Neuronal stem cell (in vitro differentiated cells): Measurements from ENCODE around the gene DDX28.
"Not testable (repeated sequence)": the region's sequence is repeated elsewhere in the genome, so short reads cannot be mapped to it uniquely, and the experiment has no call there.

ENCODE experiments used
- DNase-seq: peaks from one replicate; pipeline ENCODE4 v3.0.0-alpha.2; 2013; ENCODE audit warnings: low spot score
- H2AFZ ChIP-seq: one replicate; pipeline ENCODE4 v1.6.1; 2013; ENCODE audit warnings: mild to moderate bottlenecking, low read length, inconsistent platforms
- H2AK5ac ChIP-seq: 2 replicates; pipeline ENCODE4 v1.6.1; 2013; ENCODE audit warnings: low read depth, mild to moderate bottlenecking, inconsistent platforms, low read length, moderate library complexity, mixed read lengths
- H2BK120ac ChIP-seq: 2 replicates; pipeline ENCODE4 v1.6.1; 2013; ENCODE audit warnings: low read depth, mild to moderate bottlenecking, inconsistent platforms, low read length, moderate library complexity, mixed read lengths
- H2BK12ac ChIP-seq: one replicate; pipeline ENCODE4 v1.6.1; 2013; ENCODE audit warnings: low read length, inconsistent platforms
- H2BK15ac ChIP-seq: 2 replicates; pipeline ENCODE4 v1.6.1; 2013; ENCODE audit warnings: mild to moderate bottlenecking, low read length, inconsistent platforms, mixed read lengths
- H2BK5ac ChIP-seq: one replicate; pipeline ENCODE4 v1.6.1; 2013; ENCODE audit warnings: inconsistent platforms, mild to moderate bottlenecking, low read length, moderate library complexity
- H3K14ac ChIP-seq: one replicate; pipeline ENCODE4 v1.6.1; 2013; ENCODE audit warnings: low read length, inconsistent platforms
- H3K18ac ChIP-seq: 2 replicates; pipeline ENCODE4 v1.6.1; 2013; ENCODE audit warnings: low read length, inconsistent platforms
- H3K23ac ChIP-seq: 2 replicates; pipeline ENCODE4 v1.6.1; 2013; ENCODE audit warnings: low read depth, mild to moderate bottlenecking, mixed read lengths, low read length, inconsistent platforms; ENCODE audit not compliant: poor library complexity
- H3K27ac ChIP-seq: replicated peaks from 3 replicates; pipeline ENCODE4 v1.5.1; 2013; ENCODE audit warnings: low read length, inconsistent platforms
- H3K27me3 ChIP-seq, 3 experiments: 2 replicates each; pipeline ENCODE4 v1.6.1; 2013; ENCODE audit warnings: low read length in 3 of 3, mild to moderate bottlenecking in 2 of 3, inconsistent platforms in 1 of 3, low read depth in 1 of 3, mixed read lengths in 1 of 3, moderate library complexity in 1 of 3; ENCODE audit not compliant: control insufficient read depth in 3 of 3, insufficient read depth in 3 of 3
- H3K36me3 ChIP-seq, 2 donors: replicated peaks in 1 of 2; 2 replicates each; pipeline ENCODE4 v1.6.1; 2013; ENCODE audit warnings: low read length in 2 of 2; ENCODE audit not compliant: control insufficient read depth in 2 of 2, insufficient read depth in 2 of 2
- H3K4ac ChIP-seq: 2 replicates; pipeline ENCODE4 v1.6.1; 2013; ENCODE audit warnings: inconsistent platforms, mild to moderate bottlenecking, low read length, moderate library complexity
- H3K4me1 ChIP-seq, 2 donors: 1 replicate in 1 of 2; 2 replicates in 1 of 2; pipeline ENCODE4 v1.6.1; 2013; ENCODE audit warnings: low read length in 2 of 2, low read depth in 1 of 2; ENCODE audit not compliant: control insufficient read depth in 2 of 2, insufficient read depth in 1 of 2
- H3K4me2 ChIP-seq: one replicate; pipeline ENCODE4 v1.6.1; 2013; ENCODE audit warnings: mild to moderate bottlenecking, low read length, inconsistent platforms; ENCODE audit not compliant: insufficient read depth, poor library complexity, severe bottlenecking
- H3K4me3 ChIP-seq, 2 donors: 2 replicates each; pipeline ENCODE4 v1.5.1; 2013; ENCODE audit warnings: low read length in 2 of 2, mild to moderate bottlenecking in 2 of 2, inconsistent platforms in 1 of 2, moderate library complexity in 1 of 2
- H3K79me1 ChIP-seq: one replicate; pipeline ENCODE4 v1.6.1; 2013; ENCODE audit warnings: low read depth, mild to moderate bottlenecking, inconsistent platforms, low read length, moderate library complexity
- H3K9ac ChIP-seq: one replicate; pipeline ENCODE4 v1.6.1; 2013; ENCODE audit warnings: mild to moderate bottlenecking, low read depth, low read length, inconsistent platforms; ENCODE audit not compliant: poor library complexity
- H3K9me3 ChIP-seq, 2 donors: replicated peaks in 1 of 2; 2 replicates each; pipeline versions ENCODE3 to v1.6.1; 2013; ENCODE audit warnings: low read length in 2 of 2, mild to moderate bottlenecking in 2 of 2, inconsistent platforms in 1 of 2, low read depth in 1 of 2, mixed read lengths in 1 of 2, moderate library complexity in 1 of 2; ENCODE audit not compliant: control insufficient read depth in 2 of 2, insufficient read depth in 1 of 2
- H4K8ac ChIP-seq: one replicate; pipeline ENCODE4 v1.6.1; 2013; ENCODE audit warnings: low read depth, mild to moderate bottlenecking, inconsistent platforms, low read length, moderate library complexity
- H4K91ac ChIP-seq: one replicate; pipeline ENCODE4 v1.6.1; 2013; ENCODE audit warnings: low read length, low read depth, mild to moderate bottlenecking, inconsistent platforms; ENCODE audit not compliant: poor library complexity
- WGBS, 2 donors: extraction: QIAGEN DNeasy Blood & Tissue Kit; methylation state at CpG; one replicate each; pipeline ENCODE4 v1.1.7; 2013; ENCODE audit warnings: missing lambda C conversion rate in 2 of 2, mixed read lengths in 1 of 2; ENCODE audit not compliant: insufficient read length in 2 of 2, insufficient replicate concordance in 1 of 2; ENCODE audit errors: extremely low coverage in 2 of 2; 5-methylcytosine and 5-hydroxymethylcytosine counted together

DDX28 gene

GRCh38 chr16:68030108-68030507 is 7.1 kb upstream of the DDX28 start:
- H3K27ac ChIP-seq, DNase-seq, H3K9me3 ChIP-seq, H3K4me1 ChIP-seq, H3K4me3 ChIP-seq, H3K27me3 ChIP-seq, H3K18ac ChIP-seq, H2BK5ac ChIP-seq, H2BK15ac ChIP-seq, H4K8ac ChIP-seq, H3K79me1 ChIP-seq, H2AFZ ChIP-seq, H3K14ac ChIP-seq, H2AK5ac ChIP-seq, H3K4me2 ChIP-seq, H3K9ac ChIP-seq, H4K91ac ChIP-seq, H2BK120ac ChIP-seq, H3K23ac ChIP-seq, H2BK12ac ChIP-seq, H3K4ac ChIP-seq: not testable (repeated sequence)
- peaks cover 2 to 54% of the 10 kb centered on the region in 2 donors for H3K36me3 ChIP-seq
- WGBS, 2 donors = no CpG with 5 or more reads among the region's 6 CpGs

- no peak overlapping the region for H4K91ac ChIP-seq
- no peaks in the 10 kb centered on the region for H3K79me1 ChIP-seq
- no peak for DNase-seq
- no peak overlapping the region for H3K4me2 ChIP-seq
- H2AK5ac ChIP-seq = no peak overlapping the region
- no peak overlapping the region for H4K8ac ChIP-seq
- no peak overlapping the region for H2BK5ac ChIP-seq
- H2BK15ac ChIP-seq = no peak overlapping the region
- no peak overlapping the region for H2AFZ ChIP-seq
- H3K9ac ChIP-seq = no peak overlapping the region
- H3K4me1 ChIP-seq = no peaks in the 10 kb centered on the region
- no peak overlapping the region for H3K27ac ChIP-seq
- no peak overlapping the region for H3K18ac ChIP-seq
- no peaks in the 10 kb centered on the region for H3K9me3 ChIP-seq
- no peaks in the 10 kb centered on the region for H3K27me3 ChIP-seq
- WGBS, 2 donors = no CpG with 5 or more reads among the region's 3 CpGs
- H3K36me3 ChIP-seq = peaks cover 2 to 54% of the 10 kb centered on the region in 2 donors
- no peak overlapping the region for H3K14ac ChIP-seq
- H2BK12ac ChIP-seq = no peak overlapping the region
- H3K23ac ChIP-seq = no peak overlapping the region
- no peak overlapping the region for H3K4ac ChIP-seq
- H2BK120ac ChIP-seq = no peak overlapping the region
- H3K4me3 ChIP-seq = no peak overlapping the region
Observed at GRCh38 chr16:68028996-68029395, 6.0 kb upstream of the DDX28 start.

- peak overlapping the region; percentile 73 for H3K14ac ChIP-seq
- H3K23ac ChIP-seq = peak overlapping the region; percentile 99
- no CpG with 5 or more reads among the region's 19 CpGs for WGBS, 2 donors
- peak overlapping the region; percentile 100 for H3K9ac ChIP-seq
- peaks cover 8% of the 10 kb centered on the region for H3K79me1 ChIP-seq
- peak overlapping the region; percentile 83 for H4K8ac ChIP-seq
- H3K9me3 ChIP-seq = no peaks in the 10 kb centered on the region
- peaks cover 6 to 8% of the 10 kb centered on the region in 2 donors for H3K4me1 ChIP-seq
- no peak overlapping the region for H2BK15ac ChIP-seq
- peaks cover 10 to 33% of the 10 kb centered on the region in 2 donors for H3K36me3 ChIP-seq
- peak overlapping the region; percentile 45 for H2BK5ac ChIP-seq
- peak overlapping the region; percentile 92 for H3K4me2 ChIP-seq
- H2BK120ac ChIP-seq = no peak overlapping the region
- no peaks in the 10 kb centered on the region for H3K27me3 ChIP-seq
- no peak overlapping the region for H2BK12ac ChIP-seq
- H3K4me3 ChIP-seq = peak overlapping the region; percentile 67 to 85
- no peak overlapping the region for H4K91ac ChIP-seq
- DNase-seq = no peak
- peak overlapping the region; percentile 98 for H3K18ac ChIP-seq
- H2AFZ ChIP-seq = peak overlapping the region; percentile 87
- no peak overlapping the region for H3K27ac ChIP-seq
- peak overlapping the region; percentile 98 for H2AK5ac ChIP-seq
- H3K4ac ChIP-seq = peak overlapping the region; percentile 40
Observed at GRCh38 chr16:68022278-68022727, 729 bp downstream of the DDX28 start.

DNA sequence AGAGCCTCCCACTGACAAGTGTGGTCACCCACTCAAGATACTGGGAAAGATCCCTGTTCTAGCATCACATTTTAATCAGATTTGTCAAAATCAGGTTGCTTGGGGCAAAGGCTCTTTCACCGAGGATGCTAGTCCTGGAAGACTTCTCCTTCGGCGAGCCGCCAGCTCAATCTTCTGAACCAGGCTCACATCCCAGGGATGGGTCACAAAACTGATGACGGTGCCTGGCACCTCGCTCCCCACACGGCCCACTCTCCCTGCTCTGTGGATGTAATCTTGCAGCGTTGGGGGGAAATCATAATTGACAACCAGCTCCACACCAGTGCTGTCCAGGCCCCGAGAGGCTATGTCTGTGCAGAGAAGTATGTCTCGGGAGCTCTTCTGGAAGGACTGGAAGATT is 1.5 kb downstream of the DDX28 start:
- H2BK15ac ChIP-seq = no peak overlapping the region
- no peak overlapping the region for H3K4ac ChIP-seq
- H3K27ac ChIP-seq = no peak overlapping the region
- no peak overlapping the region for H2BK12ac ChIP-seq
- H4K91ac ChIP-seq = no peak overlapping the region
- H3K4me1 ChIP-seq = peaks cover 6 to 8% of the 10 kb centered on the region in 2 donors
- peaks cover 7 to 28% of the 10 kb centered on the region in 2 donors for H3K36me3 ChIP-seq
- peak overlapping the region in 1 of 2 donors; percentile 67 for H3K4me3 ChIP-seq
- no CpG with 5 or more reads among the region's 10 CpGs for WGBS, 2 donors
- no peak overlapping the region for H2AK5ac ChIP-seq
- H3K18ac ChIP-seq = no peak overlapping the region
- DNase-seq = no peak
- H4K8ac ChIP-seq = no peak overlapping the region
- H2BK5ac ChIP-seq = no peak overlapping the region
- H3K9me3 ChIP-seq = no peaks in the 10 kb centered on the region
- no peak overlapping the region for H3K23ac ChIP-seq
- H2BK120ac ChIP-seq = no peak overlapping the region
- H3K27me3 ChIP-seq = no peaks in the 10 kb centered on the region
- H3K14ac ChIP-seq = no peak overlapping the region
- no peak overlapping the region for H3K4me2 ChIP-seq
- H2AFZ ChIP-seq = no peak overlapping the region
- no peak overlapping the region for H3K9ac ChIP-seq
- H3K79me1 ChIP-seq = peaks cover 8% of the 10 kb centered on the region
